DND-41 (cell line): Measurements from ENCODE around the gene CASP7.

ENCODE experiments used
- ATAC-seq: fragments of 200-7000 bp; cut with Tn5 transposase; 3 replicates; pipeline ENCODE4 v1.9.1; 2021; ENCODE audit warnings: low read depth; ENCODE audit not compliant: insufficient read depth
- DNase-seq: peaks from one replicate; pipeline ENCODE4 v3.0.0-alpha.2; 2020
- H2AFZ ChIP-seq: 2 replicates; pipeline ENCODE4 v1.6.0; 2012; ENCODE audit warnings: low read depth, low read length
- H3K27ac ChIP-seq: 2 replicates; pipeline ENCODE4 v1.5.1; 2012; ENCODE audit warnings: low read length, inconsistent platforms
- H3K27me3 ChIP-seq: fragments of 200-600 bp; sonication (generic); 2 replicates; pipeline ENCODE4 v1.6.0; 2012; ENCODE audit warnings: low read length, mild to moderate bottlenecking, inconsistent platforms; ENCODE audit not compliant: insufficient read depth, poor library complexity
- H3K36me3 ChIP-seq: 2 replicates; pipeline ENCODE4 v1.5.1; 2012; ENCODE audit warnings: low read length, inconsistent platforms; ENCODE audit not compliant: insufficient read depth
- H3K4me1 ChIP-seq: 2 replicates; pipeline ENCODE4 v1.5.1; 2012; ENCODE audit warnings: mild to moderate bottlenecking, low read length; ENCODE audit not compliant: insufficient read depth
- H3K4me2 ChIP-seq: 2 replicates; pipeline ENCODE4 v1.6.0; 2012; ENCODE audit warnings: mild to moderate bottlenecking, moderate library complexity, low read length, inconsistent platforms; ENCODE audit not compliant: insufficient read depth
- H3K4me3 ChIP-seq, 2 experiments: fragments of 200-600 bp in 1 of 2; shearing (Covaris generic) in 1 of 2; 2 replicates each; pipeline ENCODE4 v1.5.1; 2012 to 2016; ENCODE audit warnings: inconsistent platforms in 2 of 2, low read length in 2 of 2, mild to moderate bottlenecking in 2 of 2, low read depth in 1 of 2, moderate library complexity in 1 of 2
- H3K79me2 ChIP-seq: 2 replicates; pipeline ENCODE4 v1.6.0; 2012; ENCODE audit warnings: low read length, inconsistent platforms; ENCODE audit not compliant: insufficient read depth
- H3K9ac ChIP-seq: 2 replicates; pipeline ENCODE4 v1.6.0; 2012; ENCODE audit warnings: low read depth, mild to moderate bottlenecking, inconsistent platforms, low read length, moderate library complexity
- H3K9me3 ChIP-seq: 2 replicates; pipeline ENCODE4 v1.5.1; 2012; ENCODE audit warnings: low read length, moderate library complexity, mild to moderate bottlenecking, inconsistent platforms; ENCODE audit not compliant: insufficient read depth, severe bottlenecking
- H4K20me1 ChIP-seq: 2 replicates; pipeline ENCODE4 v1.6.0; 2012; ENCODE audit warnings: low read length; ENCODE audit not compliant: insufficient read depth
- EZH2 ChIP-seq: IDR thresholded peaks from 3 replicates; pipeline ENCODE4 v1.6.1; 2012; ENCODE audit warnings: borderline replicate concordance, low read depth, mild to moderate bottlenecking, moderate library complexity, low read length, inconsistent platforms; ENCODE audit not compliant: severe bottlenecking
- TF ChIP-seq, protein P1 (sequence below): IDR thresholded peaks from 2 replicates; pipeline ENCODE4 v1.5.1; 2012; ENCODE audit warnings: borderline replicate concordance, low read length, moderate library complexity, mild to moderate bottlenecking; ENCODE audit not compliant: poor library complexity, severe bottlenecking; ENCODE audit errors: extremely low read depth

CASP7 gene

DNA sequence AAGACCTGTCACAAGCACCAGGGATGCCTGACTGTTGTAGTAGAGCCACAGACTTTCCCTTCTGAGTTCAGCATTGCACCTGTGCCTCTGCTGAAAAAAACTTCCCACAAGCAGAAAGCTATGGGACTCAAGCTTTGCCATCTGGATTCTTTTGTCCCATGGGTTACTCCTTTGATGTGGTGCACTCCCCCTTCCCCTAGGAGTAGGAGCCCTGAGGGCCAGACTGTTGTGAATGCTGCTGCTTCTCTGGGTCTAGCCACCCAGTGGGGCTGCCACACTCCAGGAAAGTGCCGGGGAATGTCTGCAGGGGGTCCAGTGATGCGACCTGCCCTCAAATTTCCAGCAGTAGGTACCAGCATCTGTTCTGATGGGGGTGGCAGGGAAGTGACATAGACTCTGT is 11.7 kb downstream of the CASP7 start:
- Histone ChIP-seq H3K4me3 (no peak overlapping the region), H3K79me2 (peaks cover 92% of the 10 kb centered on the region), H2AFZ (no peak overlapping the region), H3K27me3 (no peaks in the 10 kb centered on the region), H3K9ac (no peak overlapping the region), H3K4me1 (peaks cover 5% of the 10 kb centered on the region; the same call in 1 of the 2 replicates), H3K27ac (peak overlapping the region; percentile 4; the same call in 1 of the 2 replicates), H3K4me2 (no peak overlapping the region), H3K36me3 (peaks cover 33% of the 10 kb centered on the region), H4K20me1 (peaks cover 5% of the 10 kb centered on the region; the same call in 1 of the 2 replicates), H3K9me3 (peaks cover 39% of the 10 kb centered on the region)
- ATAC-seq (peak; percentile 62), DNase-seq (peak; percentile 19)
- TF ChIP-seq EZH2: no peak
- TF ChIP-seq, protein P1, sequence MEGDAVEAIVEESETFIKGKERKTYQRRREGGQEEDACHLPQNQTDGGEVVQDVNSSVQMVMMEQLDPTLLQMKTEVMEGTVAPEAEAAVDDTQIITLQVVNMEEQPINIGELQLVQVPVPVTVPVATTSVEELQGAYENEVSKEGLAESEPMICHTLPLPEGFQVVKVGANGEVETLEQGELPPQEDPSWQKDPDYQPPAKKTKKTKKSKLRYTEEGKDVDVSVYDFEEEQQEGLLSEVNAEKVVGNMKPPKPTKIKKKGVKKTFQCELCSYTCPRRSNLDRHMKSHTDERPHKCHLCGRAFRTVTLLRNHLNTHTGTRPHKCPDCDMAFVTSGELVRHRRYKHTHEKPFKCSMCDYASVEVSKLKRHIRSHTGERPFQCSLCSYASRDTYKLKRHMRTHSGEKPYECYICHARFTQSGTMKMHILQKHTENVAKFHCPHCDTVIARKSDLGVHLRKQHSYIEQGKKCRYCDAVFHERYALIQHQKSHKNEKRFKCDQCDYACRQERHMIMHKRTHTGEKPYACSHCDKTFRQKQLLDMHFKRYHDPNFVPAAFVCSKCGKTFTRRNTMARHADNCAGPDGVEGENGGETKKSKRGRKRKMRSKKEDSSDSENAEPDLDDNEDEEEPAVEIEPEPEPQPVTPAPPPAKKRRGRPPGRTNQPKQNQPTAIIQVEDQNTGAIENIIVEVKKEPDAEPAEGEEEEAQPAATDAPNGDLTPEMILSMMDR: no peak

DNA sequence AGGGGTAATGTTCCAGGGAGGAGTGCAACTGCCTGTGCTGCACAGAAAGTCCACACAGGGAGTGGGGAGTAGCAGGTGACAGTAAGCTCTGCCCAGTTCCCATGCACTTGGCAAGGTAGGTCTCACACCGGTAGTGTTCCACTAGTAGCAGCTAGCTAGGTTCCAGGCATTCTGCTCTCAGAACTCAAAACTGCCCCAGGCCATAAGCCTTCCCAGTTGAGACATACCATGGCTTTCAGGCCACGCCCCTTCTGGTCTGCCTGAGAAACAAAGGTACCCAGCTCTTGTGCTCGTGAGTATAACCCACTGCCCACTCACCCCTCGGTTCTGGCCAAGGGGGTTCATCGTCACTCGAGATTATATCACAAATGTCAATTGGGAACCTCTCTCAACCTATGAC is 12.6 kb downstream of the CASP7 start:
- Histone ChIP-seq H3K4me1 (peaks cover 5% of the 10 kb centered on the region; the same call in 1 of the 2 replicates), H3K27ac (no peak overlapping the region), H3K4me3 (no peak overlapping the region), H3K9me3 (peaks cover 30% of the 10 kb centered on the region), H3K4me2 (no peak overlapping the region), H2AFZ (no peak overlapping the region), H3K9ac (no peak overlapping the region), H4K20me1 (peaks cover 5% of the 10 kb centered on the region; the same call in 1 of the 2 replicates), H3K79me2 (peaks cover 89% of the 10 kb centered on the region), H3K36me3 (peaks cover 41% of the 10 kb centered on the region), H3K27me3 (no peaks in the 10 kb centered on the region)
- TF ChIP-seq EZH2: no peak
- TF ChIP-seq, protein P1: no peak
- no peak for DNase-seq
- no peak for ATAC-seq

DNA sequence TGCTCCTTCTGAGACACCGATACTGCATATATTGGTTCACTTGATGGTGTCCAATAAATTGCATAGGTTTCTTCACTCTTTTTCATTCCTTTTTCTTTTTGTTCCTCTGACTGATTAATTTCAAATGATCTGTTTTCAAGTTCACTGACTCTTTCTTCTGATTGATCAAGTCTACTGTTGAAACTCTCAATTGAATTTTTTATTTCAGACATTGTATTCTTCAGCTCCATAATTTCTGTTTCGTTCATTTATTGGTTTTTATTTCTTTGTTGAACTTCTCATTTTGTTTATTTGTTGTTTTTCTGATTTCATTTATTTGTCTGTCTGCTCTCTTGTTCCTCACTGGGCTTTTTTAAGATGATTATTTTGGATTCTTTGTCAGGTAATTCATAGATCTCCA is 13.6 kb downstream of the CASP7 start:
- Histone ChIP-seq H3K4me2 (no peak overlapping the region), H3K36me3 (peaks cover 52% of the 10 kb centered on the region), H2AFZ (no peak overlapping the region), H3K4me1 (peaks cover 5% of the 10 kb centered on the region; the same call in 1 of the 2 replicates), H3K9ac (no peak overlapping the region), H4K20me1 (peaks cover 5% of the 10 kb centered on the region; the same call in 1 of the 2 replicates), H3K79me2 (peaks cover 80% of the 10 kb centered on the region), H3K27me3 (no peaks in the 10 kb centered on the region), H3K27ac (no peak overlapping the region), H3K9me3 (peaks cover 28% of the 10 kb centered on the region), H3K4me3 (no peak overlapping the region)
- TF ChIP-seq, protein P1: no peak
- TF ChIP-seq EZH2: no peak
- ATAC-seq: no peak
- no peak for DNase-seq

DNA sequence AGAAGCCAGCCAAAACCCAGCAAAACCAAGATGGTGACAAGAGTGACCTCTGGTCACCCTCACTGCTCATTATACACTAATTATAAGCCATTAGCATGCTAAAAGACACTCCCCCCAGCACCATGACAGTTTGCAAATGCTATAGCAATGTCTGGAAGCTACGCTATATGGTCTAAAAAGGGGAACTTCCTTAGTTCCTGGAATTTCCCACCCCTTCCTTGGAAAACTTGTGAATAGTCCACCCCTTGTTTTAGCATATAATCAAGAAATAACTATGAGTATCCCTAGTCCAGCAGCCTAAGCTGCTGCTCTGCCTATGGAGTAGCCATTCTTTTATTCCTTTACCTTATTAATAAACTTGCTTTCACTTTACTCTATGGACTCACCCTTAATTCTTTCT is 16.0 kb downstream of the CASP7 start:
- H3K4me2 ChIP-seq: no peak overlapping the region
- no peak overlapping the region for H3K27ac ChIP-seq
- peaks cover 56% of the 10 kb centered on the region for H3K79me2 ChIP-seq
- no peak for TF ChIP-seq EZH2
- TF ChIP-seq, protein P1: no peak
- H2AFZ ChIP-seq: no peak overlapping the region
- H4K20me1 ChIP-seq: peaks cover 5% of the 10 kb centered on the region; the same call in 1 of the 2 replicates
- peaks cover 5% of the 10 kb centered on the region; the same call in 1 of the 2 replicates for H3K4me1 ChIP-seq
- H3K27me3 ChIP-seq: no peaks in the 10 kb centered on the region
- ATAC-seq: no peak
- peaks cover 72% of the 10 kb centered on the region for H3K36me3 ChIP-seq
- no peak for DNase-seq
- H3K9ac ChIP-seq: no peak overlapping the region
- H3K9me3 ChIP-seq: peaks cover 25% of the 10 kb centered on the region
- no peak overlapping the region for H3K4me3 ChIP-seq
